Right kidney (tissue), 1 donor: Measurements from ENCODE around the gene SPECC1L.

Experiments
- DNase-seq: peaks from one replicate; pipeline ENCODE4 v3.0.0-alpha.2; 2016

SPECC1L gene

DNA sequence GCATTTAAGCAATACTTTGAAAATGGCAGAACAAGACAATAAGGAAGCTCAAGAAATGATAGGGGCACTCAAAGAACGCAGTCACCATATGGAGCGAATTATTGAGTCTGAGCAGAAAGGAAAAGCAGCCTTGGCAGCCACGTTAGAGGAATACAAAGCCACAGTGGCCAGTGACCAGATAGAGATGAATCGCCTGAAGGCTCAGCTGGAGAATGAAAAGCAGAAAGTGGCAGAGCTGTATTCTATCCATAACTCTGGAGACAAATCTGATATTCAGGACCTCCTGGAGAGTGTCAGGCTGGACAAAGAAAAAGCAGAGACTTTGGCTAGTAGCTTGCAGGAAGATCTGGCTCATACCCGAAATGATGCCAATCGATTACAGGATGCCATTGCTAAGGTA lies 51.9 kb downstream of the SPECC1L start:
- no peak for DNase-seq

DNA sequence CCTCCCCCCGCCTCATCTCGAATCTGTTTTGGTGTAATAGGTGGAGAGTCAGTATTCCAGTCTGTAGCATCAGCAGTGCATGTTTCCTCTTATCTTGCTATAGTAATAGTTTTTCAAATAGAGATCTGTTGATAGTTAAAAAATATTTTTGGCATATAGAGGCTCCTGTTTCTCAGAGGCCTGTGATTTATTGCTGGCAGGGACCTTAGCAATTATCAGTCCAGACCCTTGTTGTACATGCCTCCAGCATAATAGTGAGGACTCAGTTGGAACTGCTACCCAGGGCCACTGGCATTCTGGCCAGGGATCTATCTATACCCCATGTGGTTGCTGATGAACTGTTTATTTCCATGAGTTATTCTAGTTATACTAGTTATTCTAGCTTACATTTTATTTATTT lies 52.6 kb downstream of the SPECC1L start:
- no peak for DNase-seq

DNA sequence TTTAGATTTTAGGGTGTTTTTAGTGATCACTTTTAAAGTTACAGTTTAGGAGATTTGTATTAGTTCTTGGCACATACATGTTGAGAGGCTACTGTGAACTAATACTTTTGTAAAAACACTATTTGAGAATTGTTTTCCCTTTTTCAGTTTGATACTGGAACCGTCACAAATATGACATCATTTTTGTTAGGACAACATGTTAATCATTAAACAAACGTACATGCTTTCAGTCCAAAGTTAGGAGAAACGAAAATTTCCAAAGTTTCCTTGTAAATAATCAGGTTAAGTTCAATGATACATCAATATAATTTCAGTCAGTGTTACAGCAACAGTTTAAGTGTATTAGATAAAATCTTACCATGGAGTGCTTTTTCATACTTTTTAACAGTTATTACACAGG lies 53.1 kb downstream of the SPECC1L start:
- DNase-seq, result no peak

DNA sequence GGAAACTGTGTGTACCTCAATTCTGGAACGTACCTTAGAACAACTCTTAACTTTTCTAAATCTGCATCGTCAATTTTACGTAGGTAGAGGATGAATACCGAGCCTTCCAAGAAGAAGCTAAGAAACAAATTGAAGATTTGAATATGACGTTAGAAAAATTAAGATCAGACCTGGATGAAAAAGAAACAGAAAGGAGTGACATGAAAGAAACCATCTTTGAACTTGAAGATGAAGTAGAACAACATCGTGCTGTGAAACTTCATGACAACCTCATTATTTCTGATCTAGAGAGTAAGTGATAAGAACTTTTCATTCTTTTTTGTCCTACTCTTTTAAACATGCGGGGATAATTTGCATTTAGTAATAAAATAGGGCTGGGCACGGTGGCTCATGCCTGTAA lies 53.5 kb downstream of the SPECC1L start:
- no peak for DNase-seq

DNA sequence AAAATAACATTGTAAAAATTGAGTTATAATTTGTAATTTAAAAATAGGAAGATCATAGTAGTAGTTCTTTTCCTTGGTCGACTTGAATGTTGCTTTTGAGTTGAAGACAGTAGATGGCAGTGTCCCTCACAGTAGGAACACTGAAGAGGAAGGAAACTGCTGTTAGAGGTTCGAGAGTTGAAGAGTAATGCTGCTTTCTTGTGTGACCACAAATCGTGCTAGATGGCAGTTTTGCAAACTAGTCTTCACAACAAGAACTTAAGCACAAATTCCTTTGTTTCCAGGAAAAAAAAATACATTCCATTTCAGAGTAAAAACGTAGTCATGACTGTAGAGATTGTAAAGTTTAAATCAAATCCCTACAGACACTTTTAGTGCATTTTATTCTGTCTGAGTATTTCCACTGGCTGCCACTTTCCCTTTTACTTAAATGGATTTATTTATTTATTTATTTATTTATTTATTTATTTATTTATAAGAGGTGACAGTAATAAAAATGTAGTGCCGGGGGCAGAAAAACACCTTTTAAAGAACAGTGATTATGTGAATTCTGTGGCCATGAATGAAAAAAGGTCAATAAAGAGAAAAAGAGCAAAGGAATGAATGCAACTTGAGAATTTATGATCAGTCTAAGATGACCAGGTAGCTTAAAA lies 54.6 kb downstream of the SPECC1L start:
- peak; percentile 21 for DNase-seq

DNA sequence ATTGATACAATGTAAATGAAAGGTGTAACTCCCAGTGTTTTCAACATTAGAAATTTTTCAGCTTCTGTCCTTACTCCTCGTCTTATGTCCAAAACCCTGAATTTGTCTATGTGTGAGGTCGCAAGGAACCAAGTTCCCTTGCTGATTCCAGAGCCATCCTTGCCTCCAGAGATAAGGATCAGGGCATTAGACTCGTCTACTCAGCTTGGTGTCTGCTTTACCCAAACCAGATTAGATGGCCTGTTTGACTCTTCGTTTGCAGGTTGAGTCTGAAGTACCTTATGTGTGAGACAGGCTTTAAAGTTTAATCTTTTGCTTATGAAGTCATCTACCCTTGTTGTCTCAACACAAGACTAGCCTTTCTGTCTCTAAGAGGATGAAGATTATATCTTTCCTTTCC lies 55.6 kb downstream of the SPECC1L start:
- DNase-seq, result no peak

DNA sequence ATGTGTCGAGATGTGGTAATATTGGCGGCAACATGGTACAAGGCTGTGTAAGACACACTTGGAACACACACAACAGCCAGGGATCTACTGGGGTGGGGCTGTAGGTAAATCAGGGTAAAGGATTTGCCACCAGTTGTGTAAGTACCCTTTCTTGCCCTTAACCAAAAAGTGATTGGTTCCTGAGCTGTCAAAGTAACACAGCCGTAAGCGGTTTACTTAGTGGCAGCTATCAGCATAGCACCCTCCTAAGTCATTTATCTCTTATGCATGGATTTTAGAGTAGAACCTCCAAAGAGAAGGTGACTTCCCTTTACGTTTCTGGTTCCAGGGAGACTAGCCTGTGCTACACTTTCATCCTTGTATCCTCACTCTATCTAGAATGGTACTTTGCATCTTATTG lies 57.2 kb downstream of the SPECC1L start:
- DNase-seq, result no peak

DNA sequence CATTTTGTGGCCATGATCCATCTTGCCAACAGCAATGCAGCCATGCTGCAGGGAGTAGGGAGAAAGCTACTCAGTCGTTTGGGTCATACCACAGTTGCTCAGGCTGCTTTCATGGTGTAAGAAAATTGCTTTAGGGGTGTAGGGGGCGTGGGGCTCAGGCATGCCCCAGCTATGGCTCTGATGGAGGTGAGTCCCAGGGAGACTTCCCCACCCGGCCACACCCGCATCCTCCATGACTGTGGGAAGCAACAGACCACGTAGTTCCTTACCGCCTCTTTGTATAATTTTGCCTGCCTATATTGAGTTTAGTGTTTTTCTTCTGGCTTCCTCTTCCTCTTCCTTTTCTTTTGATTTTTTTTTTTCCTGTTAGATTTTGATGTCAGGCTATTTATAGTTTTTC lies 58.8 kb downstream of the SPECC1L start:
- no peak for DNase-seq

DNA sequence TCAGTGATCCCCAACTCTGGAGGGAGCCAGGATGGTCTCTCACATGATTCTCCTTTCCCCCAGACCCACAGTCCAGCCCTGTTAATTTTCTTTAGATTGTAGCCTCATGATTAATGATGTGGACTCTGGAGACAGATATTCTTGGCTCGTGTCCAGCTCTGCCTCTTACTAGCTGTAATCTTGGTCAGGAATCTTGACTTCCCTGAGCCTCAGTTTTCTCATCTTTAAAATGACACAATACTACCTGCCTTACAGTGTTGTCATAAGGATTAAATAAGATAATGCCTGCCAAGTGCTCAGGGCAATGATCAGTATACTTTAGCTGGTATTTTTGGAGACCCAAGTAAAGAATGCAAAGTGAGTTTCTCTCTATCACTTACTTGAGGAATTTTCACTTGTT lies 60.0 kb downstream of the SPECC1L start:
- DNase-seq, result no peak

DNA sequence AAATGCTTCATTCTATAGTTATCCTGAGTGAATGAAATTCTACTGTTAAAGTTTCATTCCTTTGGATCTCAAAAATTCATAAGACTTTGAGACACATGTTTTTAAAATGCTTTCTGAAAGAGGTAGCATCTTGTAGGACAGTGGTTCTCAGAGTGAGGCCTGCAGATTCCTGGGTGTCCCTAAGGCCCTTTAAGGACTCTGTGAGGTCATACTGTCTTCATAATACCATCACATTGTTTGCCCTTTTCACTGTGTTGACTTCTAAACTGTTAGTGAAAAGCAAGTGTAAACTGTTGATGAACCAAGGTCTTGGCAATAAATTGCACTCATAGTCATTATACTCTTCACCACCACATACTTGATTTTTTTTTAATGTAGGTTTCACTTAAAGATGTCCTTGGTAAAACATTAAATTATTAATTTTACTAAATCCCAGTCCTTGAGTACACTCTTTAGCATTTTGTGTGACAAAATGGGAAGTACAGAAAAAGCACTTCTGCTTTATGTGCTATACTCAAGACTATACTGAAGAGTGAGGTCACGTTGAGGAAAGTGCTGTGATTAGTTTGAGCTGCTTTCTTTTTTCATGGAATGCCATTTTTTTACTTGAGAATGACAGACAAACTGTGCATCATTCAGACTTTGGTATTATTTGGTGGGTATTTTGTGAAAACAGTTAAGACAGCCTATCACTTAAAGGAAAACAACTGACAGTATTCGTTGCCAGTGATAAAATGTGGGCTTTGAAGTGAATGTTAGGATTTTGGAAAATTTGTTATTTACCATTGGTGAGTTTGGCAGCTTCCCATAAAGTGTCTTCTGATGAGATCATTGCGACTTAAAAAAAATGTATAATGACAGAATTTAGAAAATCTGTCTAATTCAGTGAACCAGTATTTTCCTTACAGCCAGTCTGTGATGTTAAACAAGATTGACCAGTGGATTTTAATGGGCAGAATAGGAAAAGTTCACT lies 61.1 kb downstream of the SPECC1L start:
- no peak for DNase-seq

DNA sequence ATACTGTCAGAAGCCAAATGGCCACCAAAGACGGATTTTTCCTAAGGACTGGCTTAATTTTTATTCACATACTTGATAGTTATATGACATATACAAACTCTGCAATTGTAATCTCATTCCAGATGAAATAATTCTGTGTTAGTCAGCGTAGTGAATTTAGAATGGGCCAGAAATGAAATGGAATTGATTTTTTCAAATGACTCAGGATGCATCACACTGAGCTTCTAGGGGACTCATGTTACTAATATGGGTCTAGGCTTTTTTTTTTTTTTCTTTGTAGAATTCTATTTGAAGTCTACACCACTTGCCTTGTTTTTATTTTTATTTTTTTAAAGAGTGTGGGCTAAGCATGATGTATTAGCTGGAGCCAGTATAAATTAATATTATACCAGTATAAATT lies 62.7 kb downstream of the SPECC1L start:
- no peak for DNase-seq

DNA sequence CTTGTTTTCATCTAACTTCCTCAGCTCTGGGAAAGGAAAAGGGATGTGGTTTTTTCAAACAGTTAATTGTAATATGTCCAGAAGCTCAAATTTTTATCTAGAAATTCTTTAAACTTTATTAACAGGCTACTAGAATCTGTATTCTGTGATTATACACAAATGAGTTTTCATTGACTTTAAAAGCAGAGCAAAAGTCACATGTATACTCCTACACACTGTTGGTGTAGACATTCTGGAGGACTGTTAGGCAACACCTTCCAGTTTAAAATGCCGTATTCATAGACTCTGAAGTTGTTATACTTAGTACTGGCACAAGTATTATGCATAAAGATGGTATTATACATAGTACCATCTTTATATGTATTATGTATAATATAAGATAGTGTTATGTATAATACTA lies 64.9 kb downstream of the SPECC1L start:
- no peak for DNase-seq

DNA sequence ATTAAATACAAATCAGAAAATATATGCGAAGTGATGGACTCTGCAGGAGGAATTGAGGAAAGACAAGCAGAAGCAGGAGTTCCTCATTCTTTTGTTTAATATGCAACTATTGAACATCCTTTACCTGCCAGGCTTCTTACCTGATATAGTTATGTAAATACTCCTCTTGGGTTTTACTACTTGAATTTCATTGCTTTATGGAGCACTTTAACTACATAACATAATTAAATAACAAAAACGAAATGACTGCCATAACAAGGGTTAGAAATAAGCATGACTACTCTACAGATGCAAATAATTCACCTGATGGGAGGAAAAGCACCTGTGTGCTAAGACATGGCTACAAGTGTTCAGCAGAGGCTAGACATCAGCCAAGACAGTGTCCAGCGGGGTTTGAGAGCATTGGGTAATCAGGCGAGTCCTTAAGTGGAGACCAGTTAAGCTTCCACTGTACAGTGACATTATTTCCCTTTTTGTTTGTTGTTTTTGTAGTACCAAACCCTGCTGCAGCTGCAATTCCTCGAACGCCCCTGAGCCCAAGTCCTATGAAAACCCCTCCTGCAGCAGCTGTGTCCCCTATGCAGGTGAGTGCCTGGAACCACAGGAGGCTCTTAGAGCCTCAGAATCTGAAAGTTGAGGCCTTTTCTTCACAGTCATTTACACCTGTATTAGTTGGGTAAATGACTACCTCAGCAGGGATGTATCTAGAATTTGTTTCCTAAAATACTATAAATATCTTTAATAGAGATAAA lies 67.4 kb downstream of the SPECC1L start:
- DNase-seq, result no peak

DNA sequence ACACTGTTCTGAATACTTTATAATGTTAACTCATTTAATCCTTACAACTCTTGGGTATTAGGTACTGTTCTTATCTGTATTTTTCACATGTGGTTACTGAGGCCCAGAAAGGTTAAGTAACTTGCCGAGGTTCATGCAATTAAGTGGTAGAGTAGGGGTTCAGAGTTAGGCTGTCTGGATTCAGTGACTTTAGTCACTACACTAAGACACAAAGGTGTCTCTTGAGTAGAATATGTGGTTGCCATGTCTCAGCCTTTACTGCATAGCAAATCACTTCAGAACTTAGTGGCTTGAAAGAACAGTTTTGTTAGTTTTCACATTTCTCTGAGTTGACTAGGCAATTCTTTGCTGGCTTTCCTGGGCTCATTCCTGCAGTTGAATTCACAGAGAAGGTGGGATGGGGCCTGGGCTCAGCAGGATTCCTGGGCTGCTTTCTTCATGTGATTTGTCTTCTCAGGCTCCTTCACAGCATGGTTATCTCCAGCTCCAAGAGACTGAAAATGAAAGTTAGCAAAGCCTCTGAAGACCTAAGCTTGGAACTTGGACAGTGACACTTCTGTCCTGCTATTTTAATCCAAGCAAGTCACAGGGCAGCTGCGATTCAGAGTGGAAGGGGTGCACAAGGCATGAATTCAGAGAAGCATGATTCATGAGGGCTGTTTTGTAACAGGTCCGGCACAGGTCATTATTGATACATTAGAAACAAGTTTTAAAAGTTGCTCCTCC lies 68.3 kb downstream of the SPECC1L start:
- no peak for DNase-seq

DNA sequence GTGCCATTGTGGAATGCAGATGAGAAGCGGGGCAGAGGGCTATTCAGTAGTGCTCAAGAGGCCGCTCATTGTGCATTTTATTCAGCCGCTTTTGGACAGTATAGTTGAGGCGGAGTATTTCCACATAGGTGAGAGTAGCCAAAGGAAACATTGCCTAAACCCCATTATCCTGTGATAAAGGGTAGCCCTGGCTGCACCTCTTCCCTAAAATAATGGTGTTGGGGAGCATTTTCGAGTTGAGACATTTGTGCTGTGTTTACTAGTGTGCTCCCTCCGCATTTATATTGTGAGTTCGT lies 68.8 kb downstream of the SPECC1L start:
- no peak for DNase-seq

DNA sequence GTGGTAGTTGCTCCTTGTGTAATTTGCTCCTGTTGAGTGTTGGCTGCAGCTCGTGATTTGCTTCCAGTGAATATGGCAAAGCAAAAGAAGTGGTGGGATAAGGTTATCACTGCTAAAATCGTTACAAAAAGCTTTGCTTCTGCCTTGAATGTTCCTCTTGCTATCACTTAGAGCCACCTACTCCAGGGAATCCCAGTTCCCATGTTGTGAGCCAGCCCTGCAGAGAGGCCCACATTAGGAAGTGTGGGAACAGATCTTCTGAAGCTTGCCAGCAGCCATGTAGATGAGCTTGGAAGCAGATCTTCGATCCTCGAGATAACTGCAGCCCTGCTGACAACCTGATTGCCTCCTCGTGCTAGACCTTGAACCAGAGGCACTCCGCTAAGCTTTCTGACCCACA lies 71.0 kb downstream of the SPECC1L start:
- no peak for DNase-seq

DNA sequence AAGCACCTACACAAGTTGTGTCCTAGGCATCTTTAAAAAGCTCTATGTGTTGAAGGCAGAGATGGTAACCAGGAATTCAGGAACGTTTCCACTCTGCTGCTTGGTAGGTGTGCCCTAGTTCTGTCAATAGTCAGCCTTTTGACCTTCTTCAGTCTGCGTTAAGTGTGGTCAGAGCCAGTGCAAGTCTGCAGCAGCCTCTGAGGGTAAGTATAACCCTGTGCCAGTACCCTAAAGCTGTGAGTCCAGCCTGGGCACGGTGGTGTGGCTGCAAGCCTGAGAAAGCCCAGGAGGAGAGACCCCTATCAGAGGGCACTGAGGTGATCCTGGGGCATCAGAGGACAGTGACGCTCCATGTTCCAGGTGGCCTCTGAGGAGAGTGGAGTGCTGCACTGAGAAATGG lies 80.0 kb downstream of the SPECC1L start:
- DNase-seq, result no peak

DNA sequence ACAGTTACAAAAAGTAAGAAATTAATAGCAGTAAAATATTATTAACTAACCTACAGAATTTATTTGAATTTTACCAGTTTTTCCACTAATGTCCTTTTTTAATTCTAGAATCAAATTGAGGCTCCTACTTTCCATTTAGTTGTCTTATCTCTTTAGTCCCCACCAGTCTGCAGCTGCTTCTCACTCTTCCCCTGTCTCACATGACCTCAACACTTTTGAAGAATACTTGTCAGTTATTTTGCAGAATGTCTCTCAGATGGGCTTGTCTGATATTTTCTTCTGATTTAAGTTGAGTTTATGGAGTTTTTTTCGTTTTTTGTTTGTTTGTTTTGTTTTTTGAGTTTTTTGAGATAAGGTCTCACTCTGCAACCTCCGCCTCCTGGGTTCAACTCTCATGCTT lies 82.5 kb downstream of the SPECC1L start:
- no peak for DNase-seq

DNA sequence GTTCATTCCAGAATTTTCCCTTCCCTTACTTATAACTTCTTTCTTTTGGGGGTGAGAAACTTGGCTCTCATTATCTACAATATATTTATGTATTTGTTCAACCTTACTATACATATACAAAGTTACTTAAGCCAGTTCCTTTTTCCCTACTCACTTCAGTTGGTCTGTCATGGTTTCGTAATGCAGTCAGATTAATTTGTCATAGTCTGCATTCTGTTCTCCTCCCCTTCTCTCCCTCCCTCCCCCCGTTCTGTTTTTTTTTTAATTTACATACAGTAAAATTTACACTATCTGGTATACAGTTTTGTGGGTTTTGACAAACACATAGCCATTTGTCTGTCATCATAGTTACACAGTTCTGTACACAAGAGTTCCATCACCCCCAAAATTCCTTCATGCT lies 84.9 kb downstream of the SPECC1L start:
- DNase-seq, result no peak

DNA sequence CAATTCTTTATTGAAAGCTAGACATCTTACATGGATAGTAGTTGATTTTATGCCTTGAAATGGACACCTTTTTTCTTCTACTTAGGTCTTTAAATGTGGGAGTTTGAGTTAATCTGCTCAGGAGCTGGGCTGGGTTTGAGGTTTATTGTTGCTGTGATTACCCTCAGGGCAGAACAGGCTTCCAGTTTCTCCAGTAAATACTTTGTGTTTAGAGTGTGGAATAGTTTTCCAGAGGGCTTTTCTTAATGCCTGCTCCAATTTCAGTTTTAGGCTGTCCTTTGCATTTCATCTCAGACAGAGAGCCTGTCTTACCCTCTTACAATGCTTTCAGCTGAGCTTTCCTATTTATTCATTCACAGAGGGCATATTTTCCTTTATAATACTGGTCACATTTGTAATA lies 86.9 kb downstream of the SPECC1L start:
- DNase-seq, result no peak

DNA sequence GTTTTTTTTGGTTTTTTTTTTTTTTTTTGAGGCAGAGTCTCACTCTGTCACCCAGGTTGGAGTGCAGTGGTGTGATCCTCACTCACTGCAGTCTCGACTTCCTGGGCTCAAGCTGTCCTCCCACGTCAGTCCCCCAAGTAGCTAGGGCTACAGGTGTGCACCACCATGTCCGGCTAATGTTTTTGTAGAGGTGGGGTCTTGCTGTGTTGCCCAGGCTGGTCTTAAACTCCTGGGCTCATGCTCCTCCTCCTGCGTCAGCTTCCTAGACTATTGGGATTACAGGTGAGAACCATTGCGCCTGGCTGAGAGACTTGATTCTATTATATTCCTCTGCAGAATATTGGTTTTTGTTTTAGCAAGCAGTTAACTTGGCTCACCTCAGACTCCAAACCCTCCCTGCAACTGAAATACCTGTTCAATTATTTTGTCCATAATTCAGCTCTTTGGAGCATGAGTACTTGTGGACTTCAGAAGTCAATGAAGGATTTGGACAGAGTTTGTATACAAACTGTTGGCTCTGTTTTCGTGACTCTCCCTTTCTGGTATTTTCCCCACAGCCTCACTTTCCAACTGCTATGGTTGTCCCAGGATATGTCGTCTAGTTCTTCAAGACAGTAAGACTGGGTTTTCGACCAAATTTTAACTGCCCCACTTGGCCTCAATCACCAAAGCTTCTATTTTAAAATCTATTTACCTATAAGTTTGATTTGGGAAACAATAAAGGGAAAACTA lies 87.6 kb downstream of the SPECC1L start:
- no peak for DNase-seq
